ENCODE measurements around the gene PSTPIP1.

The PSTPIP1 gene

DNA sequence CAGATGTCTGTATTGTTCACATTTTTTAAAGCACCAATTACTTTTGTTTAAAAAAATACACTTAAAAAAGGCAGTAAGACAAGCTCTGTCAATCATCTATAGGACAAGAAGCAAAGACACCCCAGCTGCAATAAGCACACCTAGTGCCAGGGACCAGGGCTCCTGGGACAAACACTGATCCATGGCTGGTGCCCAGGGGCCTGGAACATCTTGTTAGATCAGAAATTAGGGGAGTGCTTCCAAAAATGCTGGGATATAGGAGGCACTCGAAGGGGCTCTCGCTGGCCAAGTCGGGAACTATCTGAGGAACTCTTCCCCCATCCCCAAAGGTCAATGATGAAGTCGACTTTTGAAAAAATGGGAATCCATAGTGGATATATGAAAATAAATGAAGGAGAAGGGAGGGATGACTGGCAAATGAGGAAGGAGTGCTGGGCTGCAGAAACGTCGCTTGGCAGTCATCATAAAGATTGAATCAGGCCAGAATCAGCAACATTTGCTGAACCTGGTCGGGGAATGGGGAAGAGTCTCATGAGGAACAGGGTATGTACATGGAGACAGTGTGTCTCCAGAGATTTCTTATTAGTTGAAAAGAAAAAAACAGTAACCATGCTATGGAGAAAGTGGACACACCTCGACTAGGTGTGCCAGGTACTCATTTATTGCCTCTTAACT lies 47.5 kb downstream of the PSTPIP1 start:
- DNase-seq (ENCODE audit: low read depth): no peak
- TF ChIP-seq, protein P1, sequence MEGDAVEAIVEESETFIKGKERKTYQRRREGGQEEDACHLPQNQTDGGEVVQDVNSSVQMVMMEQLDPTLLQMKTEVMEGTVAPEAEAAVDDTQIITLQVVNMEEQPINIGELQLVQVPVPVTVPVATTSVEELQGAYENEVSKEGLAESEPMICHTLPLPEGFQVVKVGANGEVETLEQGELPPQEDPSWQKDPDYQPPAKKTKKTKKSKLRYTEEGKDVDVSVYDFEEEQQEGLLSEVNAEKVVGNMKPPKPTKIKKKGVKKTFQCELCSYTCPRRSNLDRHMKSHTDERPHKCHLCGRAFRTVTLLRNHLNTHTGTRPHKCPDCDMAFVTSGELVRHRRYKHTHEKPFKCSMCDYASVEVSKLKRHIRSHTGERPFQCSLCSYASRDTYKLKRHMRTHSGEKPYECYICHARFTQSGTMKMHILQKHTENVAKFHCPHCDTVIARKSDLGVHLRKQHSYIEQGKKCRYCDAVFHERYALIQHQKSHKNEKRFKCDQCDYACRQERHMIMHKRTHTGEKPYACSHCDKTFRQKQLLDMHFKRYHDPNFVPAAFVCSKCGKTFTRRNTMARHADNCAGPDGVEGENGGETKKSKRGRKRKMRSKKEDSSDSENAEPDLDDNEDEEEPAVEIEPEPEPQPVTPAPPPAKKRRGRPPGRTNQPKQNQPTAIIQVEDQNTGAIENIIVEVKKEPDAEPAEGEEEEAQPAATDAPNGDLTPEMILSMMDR (conservative IDR thresholded peaks at IDR 0.05; ENCODE audit: low read depth, low read length): no peak
- H3K4me3 ChIP-seq (ENCODE audit: low read length): no peak overlapping the region

- no peak overlapping the region for H3K4me3 ChIP-seq (ENCODE audit: low read length)
- TF ChIP-seq, protein P1 (conservative IDR thresholded peaks at IDR 0.05; ENCODE audit: low read depth, low read length): no peak
- DNase-seq (ENCODE audit: low read depth): no peak
These were observed 48.3 kb downstream of the PSTPIP1 start for GRCh38 chr15:77042955-77043920.

DNA sequence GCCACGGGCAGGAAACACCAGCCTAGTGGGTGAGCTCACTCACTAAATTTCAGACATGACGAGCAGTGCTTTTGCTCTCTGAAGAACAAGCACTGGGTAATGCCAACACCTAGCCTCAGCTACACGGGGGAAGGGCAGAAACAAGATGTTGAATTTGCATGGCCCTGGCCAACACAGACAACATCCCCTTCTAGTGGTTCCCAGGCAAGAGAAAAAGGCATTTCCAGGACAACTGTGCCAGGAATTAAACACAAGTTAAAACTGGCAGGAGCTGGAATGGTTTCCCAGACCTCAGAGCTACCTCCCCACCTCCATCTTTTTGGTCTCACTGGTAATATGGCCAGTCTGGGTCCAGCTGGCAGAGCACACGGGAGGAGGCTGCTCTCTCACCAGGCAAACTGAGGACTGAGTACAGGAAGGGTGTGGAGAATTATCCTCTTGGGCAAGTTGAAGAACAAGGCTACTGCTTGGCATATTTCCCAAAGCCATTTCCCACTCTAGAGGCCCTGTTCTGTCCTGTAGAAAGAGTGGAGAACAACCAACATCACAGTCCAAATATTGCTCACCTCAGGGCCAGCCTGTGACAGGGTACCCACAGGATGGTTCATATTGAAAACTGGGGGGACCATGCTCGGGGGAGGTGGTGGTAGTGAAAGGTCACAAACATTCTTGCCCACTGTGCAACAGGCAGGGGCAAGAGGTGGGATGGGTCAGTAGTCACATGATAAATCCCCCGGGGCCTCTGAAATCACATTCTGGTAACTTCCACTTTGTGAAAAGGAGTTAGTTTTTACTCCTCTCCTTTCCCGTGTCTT lies 49.5 kb downstream of the PSTPIP1 start:
- no peak for DNase-seq (ENCODE audit: low read depth)
- no peak overlapping the region for H3K4me3 ChIP-seq (ENCODE audit: low read length)
- TF ChIP-seq, protein P1 (conservative IDR thresholded peaks at IDR 0.05; ENCODE audit: low read depth, low read length): no peak

GRCh38 chr15:77045985-77046384 lies 51.1 kb downstream of the PSTPIP1 start:
- TF ChIP-seq, protein P1 (conservative IDR thresholded peaks at IDR 0.05; ENCODE audit: low read depth, low read length): no peak
- DNase-seq (ENCODE audit: low read depth): no peak
- no peak overlapping the region for H3K4me3 ChIP-seq (ENCODE audit: low read length)

- TF ChIP-seq, protein P1 (conservative IDR thresholded peaks at IDR 0.05; ENCODE audit: low read depth, low read length): no peak
- DNase-seq (ENCODE audit: low read depth): no peak
- no peak overlapping the region for H3K4me3 ChIP-seq (ENCODE audit: low read length)
These were observed 51.9 kb downstream of the PSTPIP1 start for GRCh38 chr15:77046704-77047412.

DNA sequence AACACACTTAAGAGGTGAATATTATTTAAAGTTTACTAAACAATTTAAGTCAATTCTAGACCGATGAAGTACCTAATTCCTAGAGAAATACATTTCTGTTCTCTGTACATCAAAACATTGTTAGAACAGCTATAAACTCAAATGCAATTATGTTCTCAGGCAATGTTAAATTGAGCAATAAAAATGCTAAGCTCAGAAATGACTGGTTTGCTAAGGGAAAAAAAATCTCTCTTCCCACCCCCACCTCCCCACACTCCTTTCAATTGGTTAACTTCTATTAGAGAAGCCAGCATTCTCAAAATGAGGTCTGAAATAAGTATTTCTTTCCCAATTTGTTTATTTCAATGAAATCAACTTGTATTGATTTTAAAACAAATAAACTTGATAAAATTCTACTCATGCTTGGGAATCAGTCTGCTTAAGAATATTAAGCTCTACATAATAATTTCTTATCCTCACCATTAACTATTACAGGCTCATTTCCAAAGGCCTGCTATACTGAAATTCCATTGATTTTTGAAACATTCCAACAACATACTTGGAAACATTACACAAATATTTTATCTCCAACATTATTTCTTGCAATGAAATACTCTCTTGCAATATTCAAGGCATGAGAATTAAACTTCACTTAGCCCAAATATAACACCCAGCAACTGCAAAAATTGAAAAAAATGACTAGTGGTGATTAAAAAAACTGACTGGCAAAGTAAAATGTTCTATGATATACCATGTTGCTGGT lies 53.4 kb downstream of the PSTPIP1 start:
- TF ChIP-seq, protein P1 (conservative IDR thresholded peaks at IDR 0.05; ENCODE audit: low read depth, low read length): no peak
- no peak overlapping the region for H3K4me3 ChIP-seq (ENCODE audit: low read length)
- no peak for DNase-seq (ENCODE audit: low read depth)
